ENCODE measurements around the gene TSPAN7.

Gene TSPAN7

DNA sequence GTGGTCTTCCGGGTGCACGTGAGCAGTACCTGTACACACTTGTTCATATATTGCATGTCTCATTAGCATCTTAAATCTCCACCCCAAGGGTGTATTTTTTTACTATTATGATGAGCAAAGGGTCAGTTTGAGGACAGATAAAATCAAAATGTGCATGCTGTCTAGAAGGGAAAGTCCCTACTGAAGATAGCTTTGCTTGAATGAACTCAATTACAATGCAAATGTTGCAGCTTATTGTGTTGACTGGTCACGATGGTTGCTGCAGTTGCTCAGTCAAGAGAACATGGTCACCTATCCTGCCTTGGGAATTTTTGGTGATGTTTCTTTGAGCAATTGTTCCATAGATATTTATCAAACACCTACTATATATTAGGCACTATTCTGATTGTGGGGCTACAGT lies 136.1 kb downstream of the TSPAN7 start:
- no peak for DNase-seq

DNA sequence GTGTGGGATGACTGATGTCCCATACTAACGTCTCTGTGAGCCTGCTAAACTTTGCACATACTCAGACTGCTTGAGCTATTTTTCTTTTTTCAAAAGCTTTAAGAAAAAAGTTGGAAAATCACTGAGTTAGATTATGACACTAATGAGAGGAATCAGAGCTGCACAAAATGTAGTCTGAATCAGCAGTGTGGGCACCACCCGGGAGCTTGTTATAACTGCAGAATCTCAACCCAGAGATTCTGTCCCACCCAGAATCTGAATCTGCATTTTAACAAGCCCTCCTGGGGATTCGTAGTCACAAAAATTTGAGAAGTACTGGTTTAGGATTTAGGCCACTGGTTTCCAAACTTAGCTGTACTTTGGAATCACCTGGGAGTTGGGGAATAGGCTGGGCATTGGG lies 137.8 kb downstream of the TSPAN7 start:
- no peak for DNase-seq

DNA sequence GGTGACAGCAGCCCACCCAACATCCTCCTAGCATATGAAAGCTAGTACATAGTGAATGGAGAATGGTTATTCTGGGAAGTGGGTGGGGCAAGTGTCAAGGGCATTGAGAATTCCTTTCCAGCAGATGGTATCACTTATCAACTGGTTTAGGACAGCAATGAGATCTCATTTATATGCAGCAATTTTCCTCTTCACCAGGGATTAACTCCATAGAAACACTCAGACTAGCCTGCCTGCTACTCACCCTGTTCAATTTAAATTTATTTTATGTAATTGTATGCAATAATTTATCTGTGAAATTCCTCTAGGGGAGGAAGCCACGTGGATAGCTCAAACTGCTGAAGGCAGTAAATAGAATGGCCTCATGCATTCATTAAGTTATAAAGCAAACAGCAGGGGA lies 138.4 kb downstream of the TSPAN7 start:
- no peak for DNase-seq

DNA sequence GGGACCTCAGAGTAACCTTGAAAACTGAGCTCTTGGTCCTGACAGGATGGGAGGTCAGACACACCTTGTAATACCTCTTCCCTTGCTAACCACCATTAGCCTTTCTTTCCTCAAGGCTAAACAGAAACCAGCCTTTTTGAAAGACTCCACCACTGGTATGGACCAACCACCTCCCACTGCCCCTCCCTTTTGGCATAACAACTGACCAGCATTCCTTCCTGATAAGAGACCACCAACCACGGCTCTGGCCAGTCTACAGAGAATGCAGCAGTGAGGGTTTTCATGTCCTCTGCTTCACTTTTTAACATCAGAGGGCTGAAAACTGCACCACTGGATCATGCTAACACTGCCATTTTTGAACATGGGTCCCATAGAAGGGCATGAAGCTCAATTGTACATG lies 139.7 kb downstream of the TSPAN7 start:
- DNase-seq, result no peak

DNA sequence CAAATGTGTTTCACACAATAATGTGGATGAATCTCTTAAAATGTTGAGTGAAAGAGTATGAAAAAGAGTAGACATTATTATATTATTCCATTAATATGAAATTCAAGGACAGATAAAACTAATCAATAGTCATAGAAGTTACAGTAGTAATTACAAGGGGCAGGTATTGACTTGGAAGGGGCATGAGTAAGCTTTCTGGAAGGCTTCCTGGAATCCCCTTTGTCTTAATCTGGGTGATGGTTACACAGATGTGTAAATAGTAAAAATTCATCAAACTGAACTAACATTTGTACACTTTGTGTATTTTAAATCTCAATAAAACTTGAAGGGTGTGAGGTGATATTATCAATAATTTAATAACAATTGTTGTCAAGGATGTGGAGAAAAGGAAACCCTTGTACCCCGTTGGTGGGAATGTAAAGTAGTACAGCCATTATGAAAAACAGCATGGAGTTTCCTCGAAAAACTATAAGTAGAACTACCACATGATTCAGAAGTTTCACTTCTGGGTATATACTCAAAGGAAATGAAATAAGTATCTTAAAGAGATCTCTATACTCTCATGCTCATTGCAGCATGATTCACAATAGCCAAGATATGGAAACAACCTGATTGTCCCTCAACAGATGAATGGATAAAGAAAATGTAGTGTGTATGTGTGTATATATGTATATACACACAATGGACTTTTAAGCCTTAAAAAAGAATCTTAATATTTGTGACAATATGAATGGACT lies 143.0 kb downstream of the TSPAN7 start:
- DNase-seq, result no peak

DNA sequence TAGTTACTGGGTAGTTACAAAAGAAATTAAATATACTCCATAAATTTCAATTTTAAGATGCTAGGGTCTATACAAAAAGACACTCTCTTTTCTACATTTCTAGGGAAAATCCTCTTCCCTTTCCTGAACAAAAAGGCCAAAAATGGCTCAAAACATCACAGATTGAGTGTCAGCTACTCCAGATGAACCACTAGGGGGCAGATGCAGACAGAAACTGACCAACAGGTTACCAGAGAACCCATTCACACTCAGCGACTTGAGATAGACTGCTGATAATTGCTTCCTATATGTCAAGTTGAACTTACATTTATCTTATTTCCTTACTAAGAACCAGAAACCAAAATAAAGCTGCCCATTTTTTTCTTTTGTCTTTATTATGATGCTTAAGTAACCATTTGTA lies 156.5 kb downstream of the TSPAN7 start:
- no peak for DNase-seq

DNA sequence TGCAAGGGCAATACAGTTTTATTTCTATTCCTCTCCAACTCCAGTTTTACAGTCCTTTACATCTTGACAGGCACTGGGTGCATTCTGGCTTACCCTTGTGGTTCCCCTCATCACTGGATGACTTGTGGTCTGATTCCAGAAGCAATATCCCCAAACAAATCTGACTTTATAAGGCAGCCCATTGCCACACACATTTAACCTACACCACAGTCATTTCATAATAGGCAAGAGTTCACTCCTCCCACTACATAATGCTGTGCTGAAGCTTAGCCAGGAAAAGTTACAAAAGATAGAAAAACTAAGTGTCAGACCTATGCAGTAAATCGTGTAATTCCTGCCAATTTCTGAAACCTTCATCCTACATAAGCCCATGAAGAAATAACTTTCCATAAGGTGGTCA lies 157.0 kb downstream of the TSPAN7 start:
- DNase-seq, result no peak

DNA sequence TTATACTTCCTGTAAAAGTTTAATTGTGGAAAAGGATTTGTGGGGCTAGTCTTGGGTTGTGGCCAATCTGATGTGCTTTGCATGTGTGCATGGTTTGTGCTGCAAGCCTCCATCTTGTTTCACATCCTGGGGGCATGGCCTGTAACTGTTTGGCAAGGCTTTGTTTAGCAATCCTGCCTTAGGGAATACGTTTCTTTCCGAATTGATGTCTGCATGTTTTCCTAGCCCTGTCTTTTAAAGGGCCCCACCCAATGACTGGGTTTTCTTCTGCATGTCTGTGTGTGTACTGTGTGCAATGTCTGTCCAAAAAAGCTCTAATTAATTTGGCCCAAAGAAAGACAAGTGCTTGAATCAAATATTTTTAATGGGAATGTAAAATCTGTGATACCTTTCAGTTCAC lies 165.3 kb downstream of the TSPAN7 start:
- DNase-seq, result no peak

DNA sequence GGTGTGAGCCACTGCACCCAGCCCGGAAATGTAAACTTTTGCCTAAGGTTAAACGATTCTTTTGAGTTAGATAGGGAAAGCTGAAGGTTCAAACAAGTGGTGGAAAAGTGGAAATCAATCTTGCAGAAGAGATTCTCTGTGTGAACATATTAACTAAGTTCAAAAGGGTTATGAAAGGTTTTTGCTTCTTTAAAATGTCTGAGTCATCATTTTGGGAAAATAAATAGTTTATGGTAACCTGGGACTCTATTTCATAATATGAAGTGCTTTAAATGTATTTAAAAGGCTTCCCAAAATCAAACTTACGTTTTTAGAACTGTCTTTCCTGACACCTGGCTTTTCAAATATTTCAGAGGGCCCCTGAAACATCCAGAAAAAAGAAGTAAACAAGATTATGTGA lies 166.3 kb downstream of the TSPAN7 start:
- no peak for DNase-seq

DNA sequence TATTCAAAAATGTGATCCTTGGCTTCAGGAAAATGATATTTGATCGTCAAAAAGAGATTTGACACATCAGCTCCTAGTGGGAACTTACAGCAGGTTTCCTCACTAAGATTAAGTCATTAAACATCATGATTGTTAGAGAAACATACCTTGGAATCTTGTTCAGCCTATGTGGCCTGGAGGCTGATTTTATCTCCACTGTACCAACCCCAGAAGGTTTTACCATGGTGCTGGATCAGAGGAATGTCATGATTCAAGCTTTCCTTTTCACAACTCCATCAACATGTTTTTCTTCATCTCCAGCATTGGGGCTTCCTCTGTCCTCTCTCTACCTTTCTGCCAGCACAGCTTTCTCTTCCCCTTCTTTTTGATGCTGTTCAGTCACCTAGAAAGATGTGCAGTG lies 171.5 kb downstream of the TSPAN7 start:
- no peak for DNase-seq

Data from stimulated activated naive CD4-positive, alpha-beta T cell treated with Interleukin-2 at 50 U/mL for 16 hours (primary cell).